ENCODE results near the gene KRTAP12-4.
A peak's percentile ranks its signal among the peaks of the same experiment; 100 is the strongest.
"Not testable (repeated sequence)": the region's sequence is repeated elsewhere in the genome, so short reads cannot be mapped to it uniquely, and the experiment has no call there.

KRTAP12-4 gene

DNA sequence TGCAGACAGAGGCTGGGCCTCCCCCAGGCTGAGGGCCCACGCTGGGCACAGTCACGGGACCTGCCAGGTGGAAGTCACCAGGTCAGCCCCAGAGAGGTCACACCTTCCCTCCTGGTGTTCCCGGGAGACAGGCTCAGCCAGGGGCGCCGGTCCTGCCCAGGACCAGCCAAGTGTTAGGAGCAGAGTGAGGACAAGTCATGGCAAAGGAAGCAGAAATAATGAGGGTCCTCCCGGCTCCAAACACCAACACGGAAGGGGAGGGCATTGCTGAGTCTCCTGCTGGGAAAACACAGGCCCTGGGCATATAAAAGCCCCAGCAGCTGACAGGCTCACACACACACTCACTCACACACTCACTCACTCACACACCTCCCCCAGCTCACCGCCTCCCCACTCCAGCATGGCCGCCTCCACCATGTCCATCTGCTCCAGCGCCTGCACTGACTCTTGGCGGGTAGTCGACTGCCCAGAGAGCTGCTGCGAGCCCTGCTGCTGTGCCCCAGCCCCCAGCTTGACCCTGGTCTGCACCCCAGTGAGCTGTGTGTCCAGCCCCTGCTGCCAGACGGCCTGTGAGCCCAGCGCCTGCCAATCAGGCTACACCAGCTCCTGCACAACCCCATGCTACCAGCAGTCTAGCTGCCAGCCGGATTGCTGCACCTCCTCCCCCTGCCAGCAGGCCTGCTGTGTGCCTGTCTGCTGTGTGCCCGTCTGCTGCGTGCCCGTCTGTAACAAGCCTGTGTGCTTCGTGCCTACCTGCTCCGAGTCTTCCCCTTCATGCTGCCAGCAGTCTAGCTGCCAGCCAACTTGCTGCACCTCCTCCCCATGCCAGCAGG lies 17.2 kb downstream of the KRTAP12-4 start, which contains the start of gene KRTAP10-10:
TSS of gene KRTAP10-10 (plus strand) at position 339 of the 833 bp plus-strand sequence. CDS start at position 401, 62 bp downstream.
- DNase-seq (ENCODE audit: extremely low read depth in 1 of 2, low read depth in 1 of 2): no peak

DNA sequence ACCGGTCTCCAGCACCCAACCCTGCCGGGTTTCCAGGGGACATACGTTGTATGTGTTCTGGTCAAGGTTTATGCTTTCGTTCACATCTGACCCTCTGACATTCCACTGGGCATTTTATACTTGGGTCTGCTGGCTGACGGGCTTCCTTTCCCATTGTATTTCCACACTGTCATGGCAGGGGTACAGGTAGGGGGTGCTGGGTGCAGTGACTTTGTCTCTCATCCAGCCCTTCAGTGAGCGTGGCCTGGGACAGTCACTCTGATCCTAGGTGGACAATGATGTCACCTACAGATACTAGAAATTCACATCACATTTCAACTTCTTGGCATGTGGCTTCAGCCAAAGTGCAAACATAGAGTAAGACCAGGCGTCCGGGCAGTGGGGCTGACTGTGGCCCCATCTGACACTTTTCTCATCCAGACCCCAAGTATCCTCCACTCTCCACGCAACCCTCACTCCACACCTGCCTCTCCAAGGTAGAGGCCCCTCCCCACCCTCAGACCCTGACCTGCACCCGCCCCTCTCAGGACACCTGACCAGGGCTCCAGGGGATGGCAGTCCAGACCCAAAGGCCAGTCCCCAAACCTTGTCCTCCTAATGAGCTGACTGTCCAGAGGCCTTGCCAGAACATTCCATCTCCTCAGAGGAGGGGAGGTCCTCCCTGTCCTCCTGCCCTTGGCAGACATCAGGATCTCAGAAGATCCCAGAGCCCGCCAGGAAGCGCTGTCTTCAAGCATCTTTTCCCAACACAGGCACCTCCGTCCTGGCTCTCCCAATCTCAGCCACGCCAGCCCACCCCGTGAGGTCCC lies 18.0 kb downstream of the KRTAP12-4 start:
- DNase-seq (ENCODE audit: extremely low read depth in 1 of 2, low read depth in 1 of 2): no peak

DNA sequence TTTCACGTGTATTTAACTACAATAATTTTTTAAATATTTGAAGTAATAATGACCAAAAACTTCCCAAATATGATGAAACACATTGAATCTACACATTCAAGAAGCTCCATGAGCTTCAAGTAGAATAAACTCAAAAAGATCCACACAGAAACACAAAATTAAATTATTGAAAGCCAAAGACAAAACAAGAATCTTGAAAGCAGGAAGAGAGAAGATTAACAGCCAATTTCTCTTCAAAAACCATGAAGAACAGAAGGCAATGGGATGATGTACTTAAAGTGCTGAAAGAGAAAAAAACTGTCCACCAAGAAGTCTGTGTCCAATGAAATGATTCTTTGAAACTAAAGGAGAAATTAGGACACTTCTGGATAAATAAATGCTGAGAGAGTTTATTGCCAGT lies 22.4 kb downstream of the KRTAP12-4 start:
- DNase-seq (ENCODE audit: extremely low read depth in 1 of 2, low read depth in 1 of 2): no peak

DNA sequence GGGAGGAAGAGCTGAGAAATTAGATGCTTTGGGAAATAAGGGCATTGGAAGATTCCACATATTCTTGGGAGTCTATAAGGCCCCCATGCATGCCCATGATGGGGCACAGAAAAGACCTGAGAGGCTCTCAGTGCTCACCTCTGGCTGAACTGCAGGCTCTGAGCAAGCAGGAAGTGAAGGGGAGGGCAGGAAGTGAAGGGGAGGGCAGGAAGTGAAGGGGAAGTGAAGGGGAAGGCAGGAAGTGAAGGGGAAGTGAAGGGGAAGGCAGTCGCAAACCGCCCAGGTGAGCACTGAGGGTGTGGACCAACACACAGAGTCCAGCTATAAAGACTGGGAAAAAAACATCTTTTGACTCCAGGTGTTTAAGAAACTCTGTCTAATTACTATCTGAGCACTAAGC lies 24.0 kb downstream of the KRTAP12-4 start:
- no peak for DNase-seq (ENCODE audit: extremely low read depth in 1 of 2, low read depth in 1 of 2)

DNA sequence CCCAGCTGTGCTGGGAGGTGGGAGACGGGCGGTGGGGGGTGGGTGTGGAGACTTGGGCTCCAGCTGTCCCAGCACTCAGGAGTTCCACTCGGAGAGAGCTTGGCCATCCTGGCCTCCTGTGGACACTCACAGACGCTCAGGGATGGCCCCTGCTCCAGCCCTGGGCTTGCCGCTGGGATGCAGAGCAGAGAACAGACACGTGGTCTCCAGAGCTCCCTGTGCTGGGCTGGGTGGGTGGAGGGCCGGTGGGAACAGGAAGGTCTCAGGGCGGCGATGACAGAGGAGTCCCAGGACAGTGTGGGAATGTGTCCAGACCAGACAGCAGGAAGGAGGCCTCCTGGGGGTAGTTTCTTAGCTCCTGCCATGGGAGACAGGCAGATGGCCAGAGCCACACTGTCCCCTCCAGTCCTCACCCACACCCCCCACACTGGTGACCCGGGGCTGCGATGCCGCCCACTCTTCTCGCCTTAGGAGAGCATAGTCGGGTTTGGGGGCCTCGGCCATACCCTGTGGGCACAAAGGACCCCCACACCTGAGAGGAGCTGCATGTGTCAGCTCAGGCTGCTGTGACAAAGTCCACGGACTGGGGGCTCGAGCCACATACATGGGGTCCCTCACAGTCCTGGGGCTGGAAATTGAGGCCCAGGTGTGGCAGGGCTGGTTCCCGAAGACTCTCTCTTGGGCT lies 25.6 kb downstream of the KRTAP12-4 start:
- no peak for DNase-seq (ENCODE audit: extremely low read depth in 1 of 2, low read depth in 1 of 2)

DNA sequence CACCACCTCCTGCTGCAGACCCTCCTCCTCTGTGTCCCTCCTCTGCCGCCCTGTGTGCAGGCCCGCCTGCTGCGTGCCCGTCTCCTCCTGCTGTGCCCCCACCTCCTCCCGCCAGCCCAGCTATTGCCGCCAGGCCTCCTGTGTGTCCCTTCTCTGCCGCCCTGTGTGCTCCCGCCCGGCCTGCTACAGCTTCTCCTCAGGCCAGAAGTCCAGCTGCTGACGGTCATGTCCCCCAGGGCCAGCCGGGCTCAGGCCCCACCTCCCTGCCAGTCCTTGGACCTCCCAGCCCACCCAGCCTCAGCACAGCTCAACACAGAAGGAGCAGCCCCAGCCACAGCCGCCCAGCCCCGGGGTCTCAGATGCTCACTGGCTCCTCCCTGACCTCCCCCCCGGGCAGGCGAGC lies 26.6 kb downstream of the KRTAP12-4 start:
- not testable (repeated sequence) for DNase-seq (ENCODE audit: extremely low read depth in 1 of 2, low read depth in 1 of 2)

DNA sequence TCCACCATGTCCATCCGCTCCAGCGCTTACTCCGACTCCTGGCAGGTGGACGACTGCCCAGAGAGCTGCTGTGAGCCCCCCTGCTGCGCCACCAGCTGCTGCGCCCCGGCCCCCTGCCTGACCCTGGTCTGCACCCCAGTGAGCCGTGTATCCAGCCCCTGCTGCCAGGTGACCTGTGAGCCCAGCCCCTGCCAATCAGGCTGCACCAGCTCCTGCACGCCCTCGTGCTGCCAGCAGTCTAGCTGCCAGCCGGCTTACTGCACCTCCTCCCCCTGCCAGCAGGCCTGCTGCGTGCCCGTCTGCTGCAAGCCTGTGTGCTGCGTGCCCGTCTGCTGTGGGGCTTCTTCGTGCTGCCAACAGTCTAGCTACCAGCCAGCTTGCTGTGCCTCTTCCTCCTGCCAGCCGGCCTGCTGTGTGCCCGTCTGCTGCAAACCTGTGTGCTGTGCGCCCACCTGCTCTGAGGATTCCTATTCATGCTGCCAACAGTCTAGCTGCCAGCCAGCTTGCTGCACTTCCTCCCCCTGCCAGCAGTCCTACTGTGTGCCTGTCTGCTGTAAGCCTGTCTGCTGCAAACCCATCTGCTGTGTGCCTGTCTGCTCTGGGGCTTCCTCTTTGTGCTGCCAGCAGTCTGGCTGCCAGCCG lies 27.2 kb downstream of the KRTAP12-4 start:
- DNase-seq (ENCODE audit: extremely low read depth in 1 of 2, low read depth in 1 of 2): not testable (repeated sequence)

DNA sequence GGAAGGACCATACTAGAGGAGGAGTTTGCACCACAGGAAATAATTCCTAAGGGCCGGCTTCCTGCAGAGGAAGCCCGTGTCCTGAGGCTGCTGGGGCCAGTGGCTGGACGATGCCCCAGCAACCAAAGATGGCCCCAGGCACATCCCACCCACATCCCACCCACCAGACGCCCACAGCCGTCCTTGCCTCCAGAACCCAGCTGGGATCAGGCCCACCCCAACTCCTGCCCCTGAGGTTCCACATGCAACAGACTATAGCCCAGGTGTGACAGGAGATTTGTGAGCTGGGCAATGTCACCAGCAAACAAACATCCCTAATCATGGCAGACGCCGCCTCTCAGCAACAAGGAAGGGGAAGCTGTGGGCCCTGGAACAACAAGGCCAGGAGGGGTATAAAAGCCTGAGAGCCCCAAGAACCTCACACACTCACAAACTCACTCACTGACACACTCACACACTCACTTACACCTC lies 27.8 kb downstream of the KRTAP12-4 start, which contains the start of gene KRTAP10-9:
TSS of gene KRTAP10-9 (plus strand) at position 421 of the 471 bp plus-strand sequence. CDS start 79 bp downstream, outside the sequence.
- no peak for DNase-seq (ENCODE audit: extremely low read depth in 1 of 2, low read depth in 1 of 2)

DNA sequence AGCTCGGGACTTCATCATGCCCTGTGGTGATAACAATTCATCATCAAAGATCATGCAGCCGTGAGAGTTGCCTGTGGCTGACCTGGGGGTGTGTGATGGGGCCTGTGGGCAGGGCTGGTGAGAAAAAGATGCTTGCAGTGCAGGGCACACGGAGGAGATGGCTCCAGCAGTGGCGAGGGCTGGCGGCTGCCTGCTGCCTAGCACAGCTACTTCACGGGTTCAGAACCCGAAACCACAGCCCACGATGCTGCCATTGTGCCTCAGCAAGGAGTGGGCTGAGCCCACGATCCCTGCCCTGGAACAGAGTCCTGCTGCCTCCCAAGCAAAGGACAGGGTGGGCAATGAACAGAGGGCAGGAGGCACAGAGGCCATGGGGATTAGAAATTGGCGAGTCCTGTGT lies 28.2 kb downstream of the KRTAP12-4 start:
- no peak for DNase-seq (ENCODE audit: extremely low read depth in 1 of 2, low read depth in 1 of 2)

DNA sequence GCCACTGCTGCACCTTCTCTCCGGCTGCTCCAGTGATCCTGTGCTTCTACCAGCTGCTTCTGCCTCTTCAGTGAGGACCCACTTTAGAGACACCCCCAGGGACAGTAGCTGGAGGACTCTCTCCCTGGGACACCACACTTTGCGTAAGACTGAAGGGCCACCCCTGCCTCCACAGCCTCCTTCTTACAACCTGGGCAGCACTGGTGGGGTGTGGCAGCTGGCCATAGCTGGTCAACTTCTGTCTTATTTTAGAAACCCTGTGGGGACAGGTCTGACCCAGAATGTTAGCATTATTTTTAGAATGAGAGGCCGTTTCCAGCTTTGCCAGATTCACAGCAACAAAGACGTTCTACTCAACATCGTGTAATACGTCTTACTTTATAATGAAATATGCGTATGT lies 28.7 kb downstream of the KRTAP12-4 start:
- DNase-seq (ENCODE audit: extremely low read depth in 1 of 2, low read depth in 1 of 2): no peak

DNA sequence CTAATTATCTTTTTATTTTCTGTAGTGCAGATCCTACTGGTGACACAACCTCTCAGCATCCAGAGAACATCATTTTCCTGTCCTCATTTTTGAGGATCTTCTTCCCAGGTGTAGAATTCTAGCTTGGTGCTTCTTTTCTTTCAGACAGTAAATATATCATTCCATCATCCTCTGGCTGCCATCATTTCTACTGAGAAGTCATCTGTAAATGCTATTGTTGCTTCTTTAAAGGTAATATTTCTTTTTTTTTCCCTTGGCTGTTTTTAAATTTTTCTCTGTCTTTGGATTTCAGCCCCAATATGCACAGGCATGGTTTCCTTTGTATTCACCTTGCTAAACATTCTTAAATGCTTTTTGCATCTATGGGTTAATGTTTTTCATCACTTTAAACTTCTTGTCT lies 30.9 kb downstream of the KRTAP12-4 start:
- no peak for DNase-seq (ENCODE audit: extremely low read depth in 1 of 2, low read depth in 1 of 2)

DNA sequence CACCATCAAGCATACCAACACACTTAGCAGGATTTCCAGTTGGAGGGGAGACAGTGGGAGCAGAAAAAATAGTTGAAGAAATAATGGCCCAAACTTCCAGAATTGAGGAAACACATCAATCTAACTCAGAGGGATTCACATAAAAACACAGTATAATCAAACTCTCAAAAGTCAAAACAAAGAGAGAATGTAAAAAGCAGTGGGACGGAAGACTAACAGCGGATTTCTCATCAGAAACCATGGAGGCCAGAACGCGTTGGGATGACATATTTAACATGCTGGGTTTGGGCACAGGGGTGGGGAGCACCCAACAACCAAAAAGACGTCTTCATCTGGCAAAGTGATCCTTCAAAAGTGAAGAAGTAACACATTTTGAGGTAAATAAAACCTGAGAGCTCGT lies 34.6 kb downstream of the KRTAP12-4 start:
- DNase-seq (ENCODE audit: extremely low read depth in 1 of 2, low read depth in 1 of 2): no peak

DNA sequence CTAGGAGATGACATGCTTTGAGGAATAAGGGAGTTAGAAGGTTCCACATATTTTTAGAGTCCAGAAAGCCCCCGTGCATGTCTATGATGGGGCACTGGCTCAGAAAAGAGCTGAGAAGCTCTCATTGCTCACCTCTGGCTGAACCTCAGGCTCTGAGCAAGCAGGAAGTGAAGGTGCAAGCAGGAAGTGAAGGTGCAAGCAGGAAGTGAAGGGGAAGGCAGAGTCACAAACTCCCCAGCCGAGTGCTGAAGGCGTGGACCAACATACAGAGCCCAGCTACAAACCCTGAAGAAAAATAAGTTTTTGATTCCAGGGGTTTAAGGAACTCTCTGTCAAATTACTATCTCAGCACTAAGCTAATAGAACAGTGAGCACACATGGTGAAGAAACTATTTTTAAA lies 35.5 kb downstream of the KRTAP12-4 start:
- peak; percentile 23 to 25 for DNase-seq (ENCODE audit: extremely low read depth in 1 of 2, low read depth in 1 of 2)

DNA sequence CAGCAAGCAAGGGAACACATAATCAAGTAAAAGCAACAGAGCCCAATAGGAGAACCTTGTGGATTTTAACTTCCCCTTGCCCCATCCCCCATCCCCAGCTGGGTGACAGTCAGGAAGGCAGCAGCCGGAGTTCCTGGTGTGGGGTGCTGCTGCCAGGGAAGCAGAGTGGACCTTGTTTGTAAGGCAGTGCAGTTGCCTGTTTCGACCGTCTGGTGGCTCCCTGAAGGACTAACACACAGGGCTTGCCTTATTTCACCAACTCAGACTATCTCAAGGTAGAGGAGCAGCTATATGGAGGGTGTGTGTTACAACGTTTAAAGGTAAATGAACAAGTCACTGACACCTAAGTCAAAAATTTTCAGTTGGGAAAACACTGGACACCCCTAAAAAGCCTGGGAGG lies 36.0 kb downstream of the KRTAP12-4 start:
- no peak for DNase-seq (ENCODE audit: extremely low read depth in 1 of 2, low read depth in 1 of 2)

DNA sequence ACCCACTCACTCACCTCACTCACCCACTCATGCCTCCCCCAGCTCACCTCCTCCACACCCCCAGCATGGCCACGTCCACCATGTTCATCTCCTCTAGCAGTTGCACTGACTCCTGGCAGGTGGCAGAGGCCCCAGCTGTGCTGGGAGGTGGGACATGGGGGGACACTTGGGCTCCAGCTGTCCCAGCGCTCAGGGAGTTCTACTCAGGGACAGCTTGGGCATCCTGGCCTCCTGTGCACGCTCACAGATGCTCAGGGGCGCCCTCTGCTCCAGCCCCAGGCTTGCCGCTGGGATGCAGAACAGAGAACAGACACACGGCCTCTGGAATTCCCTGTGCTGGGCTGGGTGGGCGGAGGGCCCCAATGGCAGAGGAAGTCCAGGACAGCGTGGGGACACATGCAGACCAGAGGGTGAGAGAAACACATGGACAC lies 37.4 kb downstream of the KRTAP12-4 start:
- DNase-seq (ENCODE audit: extremely low read depth in 1 of 2, low read depth in 1 of 2): no peak

DNA sequence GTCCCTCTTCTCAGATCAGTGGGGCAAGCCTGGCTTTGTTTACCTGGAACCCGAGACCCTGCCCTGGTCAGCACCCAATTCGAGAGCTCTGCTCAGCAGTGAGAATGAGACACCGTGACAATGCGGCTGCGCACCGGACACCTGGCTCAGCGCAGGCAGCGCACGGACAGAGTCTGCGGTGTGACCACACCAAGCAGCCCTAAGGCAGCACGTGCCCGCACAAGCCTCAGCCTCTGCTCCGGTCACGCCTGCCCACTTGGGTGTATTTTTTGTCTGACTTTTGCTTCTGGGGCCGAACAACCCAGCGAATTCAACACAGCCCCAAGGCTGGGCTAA lies 37.9 kb downstream of the KRTAP12-4 start:
- DNase-seq (ENCODE audit: extremely low read depth in 1 of 2, low read depth in 1 of 2): no peak

DNA sequence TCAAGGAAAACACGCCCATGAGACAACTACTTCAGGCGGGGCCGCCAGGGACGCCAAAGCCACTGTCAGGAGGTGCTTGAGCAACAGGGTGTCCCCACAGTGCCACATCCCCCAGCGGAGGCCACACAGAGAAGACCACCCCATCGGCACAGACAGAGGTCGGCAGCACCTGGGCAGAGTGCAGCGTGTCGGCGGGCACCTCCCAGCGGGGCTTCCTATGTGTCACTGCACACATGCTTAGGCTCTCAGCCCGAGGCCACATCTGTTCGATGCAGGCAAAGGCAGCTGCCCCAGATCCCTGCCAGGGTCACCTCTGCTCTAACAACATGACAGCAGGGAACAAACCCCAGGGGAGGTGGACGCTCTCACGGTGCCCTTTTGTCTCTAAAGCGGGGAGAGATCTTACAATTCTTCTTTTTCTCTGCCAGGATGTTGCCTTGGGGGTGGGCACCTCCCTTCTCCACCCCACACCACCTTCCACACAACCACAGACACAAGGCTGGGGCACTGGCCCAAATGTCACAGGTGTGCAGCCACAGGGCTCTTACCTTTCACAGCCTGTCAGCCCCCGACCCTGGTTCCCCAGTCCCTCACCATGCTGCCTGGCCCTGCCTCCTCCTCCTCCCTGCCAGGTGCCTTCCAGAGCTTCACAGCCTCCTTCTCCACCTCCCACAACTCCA lies 38.4 kb downstream of the KRTAP12-4 start:
- no peak for DNase-seq (ENCODE audit: extremely low read depth in 1 of 2, low read depth in 1 of 2)

DNA sequence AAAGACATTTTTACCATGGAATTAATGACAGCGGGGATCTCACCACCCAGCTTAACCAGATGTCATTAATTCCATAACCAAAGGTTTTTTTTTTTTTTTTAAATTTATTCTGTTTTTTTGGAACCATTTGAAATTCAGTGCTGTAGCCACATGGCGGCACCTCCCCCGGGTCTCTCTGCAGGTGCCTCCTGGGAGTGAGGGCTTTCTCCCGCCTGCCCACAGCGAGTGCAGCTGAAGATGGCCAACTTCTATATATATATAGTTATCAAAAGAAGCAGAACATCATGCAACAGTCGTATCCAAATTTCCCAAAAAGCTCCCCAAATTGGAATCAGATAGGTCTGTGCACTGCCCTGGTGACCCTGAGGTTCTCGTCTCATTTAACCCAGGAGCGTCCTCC lies 39.0 kb downstream of the KRTAP12-4 start:
- no peak for DNase-seq (ENCODE audit: extremely low read depth in 1 of 2, low read depth in 1 of 2)

DNA sequence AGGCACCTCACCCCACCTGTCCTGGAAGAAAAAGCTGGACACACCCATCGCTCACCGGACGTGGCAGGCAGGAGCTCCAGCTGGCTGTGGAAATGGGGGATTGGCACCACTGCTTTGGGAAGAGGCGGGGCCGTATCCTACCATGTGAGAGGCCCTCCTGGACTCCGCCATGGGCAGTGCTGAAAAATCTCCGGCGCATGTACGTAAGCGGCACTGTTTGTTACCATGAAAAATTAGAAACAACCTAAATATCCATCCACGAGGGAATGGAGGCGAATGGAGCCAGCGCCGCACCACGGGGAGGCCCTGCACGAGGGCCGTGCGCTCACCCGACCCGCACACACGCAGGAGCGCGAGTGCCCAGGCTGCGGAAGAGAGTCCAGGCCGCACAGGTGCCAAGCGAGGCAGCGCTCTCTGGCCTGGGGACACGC lies 39.5 kb downstream of the KRTAP12-4 start:
- DNase-seq (ENCODE audit: extremely low read depth in 1 of 2, low read depth in 1 of 2): no peak

DNA sequence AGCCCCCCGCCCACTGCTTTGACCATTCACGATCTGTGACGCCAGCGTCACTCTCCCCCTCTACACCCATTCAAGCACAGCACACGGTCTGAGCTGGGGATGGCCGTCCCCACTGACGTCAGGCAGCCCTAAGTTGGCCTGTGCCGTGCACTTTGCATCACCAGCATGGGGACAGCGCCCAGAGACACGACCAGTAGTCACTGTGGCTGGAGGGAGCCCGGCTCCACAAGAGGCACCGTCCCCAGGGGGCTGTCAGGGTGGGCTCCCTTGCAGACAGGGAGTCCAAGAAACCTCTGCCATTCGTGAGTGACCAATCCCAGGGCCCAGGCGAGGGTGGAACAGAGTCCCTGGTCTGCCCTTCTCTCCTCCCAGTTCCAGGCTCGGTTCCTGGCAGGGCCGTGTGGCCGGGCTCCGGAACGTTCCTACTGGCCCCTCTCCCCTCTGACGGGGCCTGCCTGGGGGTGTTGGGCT lies 40.3 kb downstream of the KRTAP12-4 start:
- DNase-seq (ENCODE audit: extremely low read depth in 1 of 2, low read depth in 1 of 2): no peak
